GM19023 (cell line): ENCODE results near the gene FOSB.

Source experiments
- ATAC-seq: cut with Tn5 transposase; IDR thresholded peaks from one replicate; pipeline ENCODE4 v1.9.1; 2021; ENCODE audit warnings: mild to moderate bottlenecking, moderate library complexity; ENCODE audit not compliant: unreplicated experiment

Gene FOSB

DNA sequence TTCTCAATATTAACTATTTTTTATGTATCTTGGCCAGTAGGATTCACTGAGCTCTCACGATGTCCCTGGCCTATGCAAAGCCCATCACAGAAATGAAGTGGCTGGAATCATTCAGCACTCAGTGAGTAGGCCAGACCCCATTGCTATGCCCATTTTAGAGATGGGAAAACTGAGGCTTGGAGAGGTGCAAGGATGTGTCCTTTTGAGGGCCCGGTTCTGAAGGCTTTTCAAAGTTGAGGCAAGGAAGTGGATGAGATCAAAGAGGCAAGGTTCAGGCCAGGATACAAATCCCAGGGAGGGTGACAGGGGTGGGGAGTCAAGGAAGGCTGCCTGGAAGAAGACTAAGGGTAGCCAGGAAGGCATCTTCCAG lies 25.4 kb upstream of the FOSB start:
- no peak for ATAC-seq

DNA sequence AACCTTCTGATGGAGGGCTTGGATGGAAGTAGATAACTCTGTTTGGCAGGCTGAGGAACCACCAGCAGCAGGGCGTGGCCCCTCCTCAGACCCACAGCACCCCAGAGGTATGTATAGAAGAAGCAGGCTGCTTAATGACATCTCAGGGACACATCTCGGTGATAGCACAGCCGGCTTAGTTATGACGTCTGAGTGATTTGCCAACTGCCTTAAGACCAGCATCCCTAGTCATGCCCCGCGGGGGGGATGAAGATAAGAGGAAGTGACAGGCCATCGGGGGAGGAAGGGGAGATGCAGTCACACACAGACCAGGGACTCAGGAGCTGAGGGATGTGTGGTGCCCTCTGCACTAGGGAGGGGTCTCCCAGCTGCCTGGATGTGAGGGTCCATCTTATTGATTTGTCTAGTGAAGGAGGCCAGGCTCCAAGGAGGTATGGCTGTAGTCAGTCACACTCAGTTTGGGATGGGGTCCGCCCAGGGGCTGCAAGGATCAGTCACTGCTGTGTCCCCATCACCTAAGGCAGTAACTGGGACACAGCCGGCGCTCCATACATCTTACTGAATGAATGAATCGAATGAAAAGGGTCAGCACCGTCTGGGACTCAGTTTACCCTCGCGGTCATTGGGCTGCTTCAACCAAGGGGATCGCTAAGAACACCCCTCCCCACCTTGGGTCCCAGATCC lies 24.9 kb upstream of the FOSB start:
- no peak for ATAC-seq

DNA sequence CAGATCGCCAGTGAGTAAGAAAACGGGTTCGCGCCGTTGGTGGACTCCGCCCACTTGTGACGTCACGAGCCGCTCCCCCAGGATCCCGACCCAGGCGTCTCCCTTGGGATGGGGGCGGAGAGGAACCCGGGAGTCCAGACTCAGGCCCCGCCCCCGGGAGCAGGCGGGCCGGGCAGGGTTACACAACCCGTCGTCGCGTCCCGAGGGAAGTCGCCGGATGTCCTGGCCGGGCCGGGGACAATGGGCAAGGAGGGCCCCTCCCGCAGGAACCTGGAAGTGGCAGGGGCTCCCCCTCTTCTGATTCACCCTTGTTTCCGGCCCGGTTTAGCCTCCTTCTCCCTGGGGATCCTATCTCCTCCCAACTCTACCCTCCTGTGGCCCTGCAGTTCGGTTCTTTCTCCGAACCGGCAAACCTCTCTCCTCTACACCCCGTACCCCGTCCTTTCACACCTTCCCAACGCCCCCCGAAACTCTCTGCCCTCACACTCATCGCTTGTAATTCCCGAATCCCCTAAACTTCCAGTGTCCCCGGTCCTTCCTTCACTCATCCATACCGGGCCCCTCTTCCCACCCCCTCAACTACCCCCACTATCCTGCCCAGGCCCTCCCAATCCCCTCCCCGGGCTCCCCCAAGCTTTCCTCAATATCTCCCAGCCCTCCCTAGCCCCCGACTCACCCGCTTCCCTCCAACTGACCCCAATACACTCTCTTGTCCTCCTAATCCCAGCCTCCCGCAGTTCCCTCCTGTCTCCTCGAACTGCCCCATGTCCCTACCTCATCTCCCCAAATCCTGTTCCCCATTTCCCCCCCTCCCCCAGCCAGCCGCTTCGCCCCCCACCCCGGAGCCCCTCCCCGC lies 24.1 kb upstream of the FOSB start:
- no peak for ATAC-seq

DNA sequence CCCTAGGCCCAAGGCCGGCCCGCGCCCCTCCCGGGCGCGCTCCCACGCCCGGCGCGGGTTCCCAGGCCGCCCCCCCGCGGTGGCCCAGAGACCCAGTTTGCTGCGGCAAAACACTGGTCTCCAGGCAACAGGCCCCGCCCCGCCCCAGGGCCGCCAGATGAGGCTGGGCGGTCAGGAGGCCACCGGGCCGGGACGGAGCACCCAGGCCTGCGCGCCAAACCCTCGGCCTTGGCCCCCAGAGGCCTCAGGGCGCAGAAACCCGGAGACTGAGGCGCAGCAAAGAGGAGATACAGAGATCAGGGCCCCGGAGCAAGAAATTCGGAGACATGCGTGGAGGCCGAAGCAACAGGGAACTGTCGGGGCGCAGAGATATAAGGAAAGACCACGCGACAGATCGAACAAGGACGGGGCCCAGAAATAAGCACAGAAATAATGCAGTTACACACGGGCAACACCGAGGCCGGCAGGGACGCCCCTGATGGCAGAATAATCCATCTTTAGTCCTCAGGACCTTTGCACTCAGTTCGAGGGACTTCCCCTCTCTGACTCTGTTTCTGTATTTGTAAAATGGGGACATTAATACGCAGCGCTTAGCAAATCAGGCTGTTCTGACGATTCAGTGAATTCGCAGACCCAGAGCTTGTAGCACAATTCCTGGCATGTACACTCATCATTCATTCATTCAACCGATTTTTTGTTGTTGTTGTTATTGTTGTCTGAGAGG lies 23.3 kb upstream of the FOSB start:
- peak; percentile 49 for ATAC-seq

DNA sequence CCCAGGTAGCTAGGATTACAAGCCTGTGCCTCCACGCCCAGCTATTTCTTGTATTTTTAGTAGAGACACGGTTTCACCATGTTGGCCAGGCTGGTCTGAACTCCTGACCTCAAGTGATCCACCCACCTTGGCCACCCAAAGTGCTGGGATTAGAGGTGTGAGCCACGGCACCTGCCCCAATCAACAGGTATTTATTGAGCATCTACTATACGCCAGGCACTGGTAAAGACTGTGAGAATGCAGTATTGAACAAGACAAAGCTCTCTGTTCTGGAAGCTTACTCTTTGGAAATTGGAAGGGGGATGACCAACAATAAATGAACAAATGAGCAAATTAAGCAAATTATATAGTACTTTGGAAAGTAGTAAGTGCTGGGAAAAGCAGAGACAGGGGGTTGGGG lies 22.7 kb upstream of the FOSB start:
- no peak for ATAC-seq

DNA sequence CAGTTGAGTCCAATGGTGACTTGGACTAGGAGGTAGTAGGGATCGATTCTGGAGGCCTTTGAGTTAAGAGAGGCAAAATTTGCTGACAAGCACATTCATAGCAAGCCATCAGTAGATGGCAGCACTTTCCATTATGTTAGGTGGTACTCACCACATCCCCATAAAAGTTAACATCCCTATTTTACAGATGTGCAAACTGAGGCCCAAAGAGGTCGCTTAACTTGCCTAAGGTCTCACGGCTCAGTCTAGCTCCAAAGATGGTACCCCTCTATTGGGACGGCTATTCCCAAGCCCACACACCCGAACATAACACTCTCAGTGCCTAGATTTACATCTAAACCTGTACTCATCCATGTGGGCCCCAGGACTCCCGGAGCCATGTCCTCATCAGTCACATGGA lies 21.5 kb upstream of the FOSB start:
- ATAC-seq = no peak

DNA sequence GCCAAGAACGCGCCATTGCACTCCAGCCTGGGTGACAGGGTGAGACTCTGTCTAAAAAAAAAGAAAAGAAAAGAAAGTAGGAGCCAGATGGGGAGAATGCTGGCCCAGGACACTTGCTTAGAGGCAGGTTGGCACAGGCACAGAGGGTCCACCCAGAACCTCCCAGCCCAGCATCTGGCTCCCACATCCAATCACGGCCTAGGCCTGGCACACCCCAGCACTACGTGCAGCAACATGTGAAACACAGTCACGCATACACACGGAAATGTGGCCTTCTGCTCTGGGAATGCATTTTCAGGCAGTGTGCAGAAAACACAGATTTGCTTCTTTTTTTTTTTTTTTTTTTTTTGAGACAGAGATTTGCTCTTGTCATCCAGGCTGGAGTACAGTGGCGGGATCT lies 20.9 kb upstream of the FOSB start:
- ATAC-seq = no peak

DNA sequence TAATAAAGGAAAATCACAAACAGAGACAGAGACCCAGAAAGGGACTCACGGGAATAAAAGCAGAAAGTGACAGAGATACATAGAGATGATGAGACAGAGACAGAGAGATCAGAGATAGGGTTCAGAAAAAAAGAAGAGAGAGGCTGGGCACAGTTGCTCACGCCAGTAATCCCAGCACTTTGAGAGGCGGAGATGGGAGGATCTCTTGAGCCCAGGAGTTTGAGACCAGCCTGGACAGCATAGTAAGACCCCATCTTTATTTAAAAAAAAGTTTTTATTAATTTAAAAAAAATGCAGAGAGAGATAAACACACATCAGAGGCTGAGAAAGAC lies 19.4 kb upstream of the FOSB start:
- ATAC-seq = no peak

DNA sequence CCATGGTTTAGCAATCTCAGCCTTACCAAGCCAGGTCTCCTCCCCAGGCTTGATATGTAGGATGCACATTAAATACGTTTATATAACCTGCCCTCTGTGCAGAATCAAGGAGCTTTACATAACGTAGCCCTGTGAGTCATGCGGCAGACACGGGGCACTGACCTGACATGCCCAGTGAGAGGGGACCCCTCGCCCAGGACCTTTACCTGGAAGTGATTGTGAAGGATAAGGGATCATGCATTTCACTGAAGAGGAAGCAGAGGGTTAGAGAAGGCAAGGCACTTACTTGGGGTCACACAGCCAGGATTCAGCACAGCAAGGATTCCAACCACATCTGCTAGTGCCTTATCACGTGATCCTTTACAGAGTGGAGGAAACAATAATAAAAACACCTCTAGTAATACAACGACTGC lies 18.9 kb upstream of the FOSB start:
- no peak for ATAC-seq

DNA sequence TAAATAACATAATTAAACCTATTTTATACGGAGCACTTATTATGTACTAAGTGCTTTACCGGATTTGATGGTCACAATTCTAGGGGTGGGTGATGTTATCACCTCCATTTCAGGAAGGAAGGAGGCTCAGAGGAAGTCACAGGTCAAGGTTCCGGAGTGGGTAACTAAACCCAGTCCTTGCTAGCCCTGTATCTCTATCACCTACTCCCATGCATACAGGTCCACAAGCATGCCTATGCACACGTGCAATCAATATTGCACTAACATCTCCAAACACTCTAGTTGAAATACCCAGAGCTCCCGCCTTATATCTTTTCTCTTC lies 17.8 kb upstream of the FOSB start:
- ATAC-seq = no peak

DNA sequence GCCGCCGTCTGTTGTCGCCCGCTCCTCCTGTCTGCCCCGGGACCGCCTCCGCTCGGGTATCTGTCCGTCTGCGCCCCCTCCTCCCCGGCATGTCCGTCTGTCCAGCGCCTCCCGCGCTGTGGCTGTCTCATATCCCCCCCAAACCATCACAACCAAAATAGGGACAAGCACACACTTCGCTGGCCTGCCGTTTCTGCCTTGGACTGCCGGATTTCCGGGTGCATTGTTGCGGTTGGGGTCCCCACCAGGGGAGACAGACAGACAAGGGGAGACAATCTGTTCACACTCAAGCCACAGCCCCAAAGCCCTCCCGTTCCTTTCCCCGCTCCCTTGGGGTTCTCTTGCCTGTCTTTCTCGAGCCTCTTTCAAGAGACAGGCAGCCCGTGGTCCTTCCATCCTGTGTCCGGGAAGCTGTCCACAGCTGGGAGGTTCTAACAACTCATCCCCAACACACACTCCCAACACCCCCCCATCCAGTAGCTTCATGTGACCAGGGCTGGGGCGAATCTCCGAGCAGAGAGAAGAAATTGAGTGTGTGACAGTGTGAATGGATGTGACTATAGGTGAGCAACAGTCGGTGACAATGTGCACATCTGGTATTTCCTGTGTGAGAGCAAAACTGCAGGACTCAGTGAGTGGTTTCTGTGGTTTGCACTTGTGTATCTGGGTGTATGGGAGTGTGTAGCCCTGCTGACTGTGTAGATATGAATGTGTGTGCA lies 16.5 kb upstream of the FOSB start:
- peak; percentile 3 for ATAC-seq

DNA sequence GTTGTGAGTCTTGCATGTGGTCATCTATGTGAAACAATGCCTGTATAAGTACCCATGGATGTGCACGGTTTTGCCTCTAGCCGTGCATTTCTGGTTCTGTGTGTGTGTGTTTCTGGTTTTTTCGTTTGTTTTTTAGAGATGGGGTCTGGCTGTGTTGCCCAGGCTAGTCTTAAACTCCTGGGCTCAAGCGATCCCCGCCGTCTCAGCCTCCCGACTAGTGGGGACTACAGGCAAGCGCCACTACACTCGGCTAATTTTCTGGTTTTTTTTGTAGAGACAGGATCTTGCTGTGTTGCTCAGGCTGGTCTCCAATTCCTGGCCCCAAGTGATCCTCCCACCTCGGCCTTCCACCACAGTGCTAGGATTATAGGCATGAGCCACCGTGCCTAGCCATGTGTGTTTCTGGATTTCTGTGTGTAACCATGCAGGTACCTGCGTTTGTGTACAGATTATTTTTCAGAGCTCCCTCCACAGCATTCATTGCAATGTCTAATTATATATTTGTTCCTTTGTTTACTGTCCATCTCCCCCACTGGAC lies 15.9 kb upstream of the FOSB start:
- no peak for ATAC-seq

DNA sequence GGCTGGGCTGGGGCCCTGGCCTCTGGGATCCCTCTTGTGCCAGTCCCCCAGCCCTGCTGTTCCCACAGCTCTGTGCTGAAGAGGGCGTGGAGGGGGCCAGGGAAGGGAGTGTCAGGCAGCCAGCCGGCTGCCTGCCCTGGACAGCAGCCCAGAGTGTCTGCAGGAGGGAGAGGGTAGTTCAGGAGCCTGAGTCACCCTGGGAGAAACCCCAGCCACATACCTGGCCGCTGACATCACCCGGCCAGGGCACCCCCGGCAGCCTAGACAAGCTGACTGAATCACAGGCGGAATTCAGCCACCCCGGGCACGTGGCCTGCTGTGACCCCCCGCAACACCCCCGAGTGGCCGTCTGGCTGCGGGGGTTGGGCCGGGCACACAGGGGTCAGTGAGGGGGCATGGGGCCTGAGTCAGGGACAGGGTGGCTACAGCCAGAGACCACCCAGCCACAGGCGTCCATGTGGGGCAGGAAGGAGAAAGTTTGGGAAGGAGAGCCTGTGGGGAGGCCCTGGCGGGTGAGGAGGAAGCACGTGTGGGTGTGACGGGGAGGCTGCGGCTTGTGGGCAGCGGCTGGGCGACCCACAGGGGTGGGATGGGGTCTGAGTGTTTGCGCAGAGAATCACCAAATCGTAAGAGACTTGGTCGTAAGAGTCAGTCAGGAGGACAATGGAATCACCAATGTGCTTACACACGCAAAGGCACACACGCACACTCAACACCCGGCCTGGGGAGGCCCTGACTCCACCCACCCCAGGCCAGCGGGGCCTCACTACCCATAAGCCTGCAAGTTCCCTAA lies 11.9 kb upstream of the FOSB start:
- no peak for ATAC-seq

DNA sequence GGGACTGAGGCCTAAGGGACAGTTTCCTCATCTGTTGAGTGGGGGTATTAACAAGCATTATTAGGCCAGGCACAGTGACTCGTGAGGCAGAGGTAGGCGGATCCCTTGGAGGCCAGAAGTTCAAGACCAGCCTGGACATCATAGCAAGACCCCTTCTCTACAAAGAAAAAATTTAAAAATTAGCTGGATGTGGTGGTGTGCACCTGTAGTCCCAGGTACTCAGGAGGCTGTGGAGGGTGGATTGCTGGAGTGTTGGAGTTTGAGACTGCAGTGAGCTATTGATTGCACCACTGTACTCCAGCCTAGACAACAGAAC lies 11.3 kb upstream of the FOSB start:
- ATAC-seq = no peak

DNA sequence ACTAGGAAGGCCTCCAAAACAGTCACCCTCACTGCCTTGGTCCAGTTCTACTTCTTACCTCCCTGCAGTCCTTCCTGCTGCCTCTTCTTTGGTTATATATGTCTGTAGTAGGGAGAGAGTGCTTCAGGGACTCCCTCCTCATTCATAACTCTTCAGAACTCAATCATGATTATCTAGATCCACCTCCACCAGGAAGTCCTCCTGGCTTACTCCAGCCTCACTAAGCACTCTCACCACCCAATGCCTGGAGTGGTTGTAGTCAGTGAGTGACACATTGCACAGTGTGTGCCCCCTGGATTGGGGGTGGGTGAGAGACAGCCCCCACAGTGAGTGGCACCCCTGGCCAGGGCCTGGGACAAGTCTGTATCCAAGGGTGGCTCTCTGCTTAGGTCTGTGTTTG lies 10.0 kb upstream of the FOSB start:
- ATAC-seq = no peak

DNA sequence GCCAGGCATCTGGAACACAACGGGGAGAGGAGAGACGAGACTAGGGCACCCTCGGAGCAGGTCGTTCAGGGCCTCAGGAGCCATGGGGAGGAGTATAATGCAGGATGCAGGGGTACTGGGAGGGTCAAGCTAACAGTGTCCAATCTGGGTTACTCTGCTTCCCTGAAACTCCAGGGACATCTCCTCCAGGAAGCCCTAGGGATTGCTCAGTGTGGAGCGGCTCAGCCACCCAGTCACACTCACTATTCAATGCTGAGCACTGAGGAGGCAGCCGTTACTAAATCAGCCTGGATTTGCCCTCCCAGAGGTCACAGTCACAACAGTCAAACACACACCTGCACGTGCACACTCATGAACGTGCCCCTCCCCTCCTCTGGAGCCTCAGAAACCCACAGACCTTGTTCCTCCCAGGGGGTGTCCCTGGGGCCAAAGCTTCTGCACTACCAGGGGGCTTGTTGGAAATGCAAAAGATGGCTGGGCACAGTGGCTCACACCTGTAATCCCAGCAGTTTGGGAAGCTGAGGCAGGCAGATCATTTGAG lies 6.9 kb upstream of the FOSB start:
- ATAC-seq = no peak

DNA sequence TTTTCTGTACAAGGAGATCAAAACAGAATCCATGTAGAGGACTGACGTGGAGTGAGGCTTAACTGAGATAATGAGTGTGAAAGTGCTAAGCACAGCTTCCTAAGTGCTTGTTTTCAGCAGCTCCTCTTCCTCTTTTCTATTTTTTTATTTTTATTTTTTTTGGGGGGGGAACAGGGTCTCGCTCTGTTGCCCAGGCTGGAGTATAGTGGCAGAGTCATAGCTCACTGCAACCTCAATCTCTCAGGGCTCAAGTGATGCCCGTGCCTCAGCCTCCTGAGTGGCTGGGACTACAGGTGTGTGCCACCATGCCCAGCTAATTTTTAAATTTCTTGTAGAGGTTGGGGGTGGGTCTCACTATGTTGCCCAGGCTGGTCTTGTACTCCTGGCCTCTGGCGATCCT lies 5.6 kb upstream of the FOSB start:
- no peak for ATAC-seq

DNA sequence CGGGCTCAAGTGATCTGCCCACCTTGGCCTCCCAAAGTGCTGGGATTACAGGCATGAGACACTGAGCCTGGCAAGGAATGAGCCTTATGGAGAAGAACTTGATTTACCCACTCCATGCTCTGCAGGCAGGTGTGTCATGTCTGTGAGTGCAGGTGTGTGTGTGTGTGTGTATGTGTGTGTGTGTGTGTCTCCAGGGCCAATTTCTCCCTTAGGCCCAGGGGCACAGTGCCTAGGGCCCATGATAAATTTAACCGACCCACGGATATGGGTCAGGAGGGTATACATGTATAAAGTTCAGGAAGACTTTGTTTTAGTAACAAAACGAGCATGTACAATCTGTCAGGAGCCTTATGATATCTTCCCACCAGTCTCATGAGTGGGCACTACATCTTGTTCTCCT lies 4.6 kb upstream of the FOSB start:
- ATAC-seq = no peak

DNA sequence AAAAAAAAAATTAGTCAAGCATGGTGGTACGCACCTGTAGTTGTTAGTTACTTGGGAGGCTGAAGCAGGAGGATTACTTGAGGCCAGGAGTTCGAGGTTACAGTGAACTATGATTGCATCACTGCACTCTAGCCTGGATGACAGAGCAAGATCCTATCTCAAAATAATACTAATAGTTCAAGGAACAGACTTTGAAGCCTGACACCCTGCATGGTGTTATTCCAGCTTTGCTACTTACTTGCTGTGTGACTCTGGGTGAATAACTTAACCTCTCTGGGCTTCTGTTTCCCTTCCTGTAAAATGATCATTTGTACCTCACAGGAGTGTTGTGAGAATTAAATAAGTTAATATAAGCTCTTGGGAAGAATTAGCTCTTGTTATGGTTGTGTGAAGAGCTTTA lies 3.5 kb upstream of the FOSB start:
- no peak for ATAC-seq

DNA sequence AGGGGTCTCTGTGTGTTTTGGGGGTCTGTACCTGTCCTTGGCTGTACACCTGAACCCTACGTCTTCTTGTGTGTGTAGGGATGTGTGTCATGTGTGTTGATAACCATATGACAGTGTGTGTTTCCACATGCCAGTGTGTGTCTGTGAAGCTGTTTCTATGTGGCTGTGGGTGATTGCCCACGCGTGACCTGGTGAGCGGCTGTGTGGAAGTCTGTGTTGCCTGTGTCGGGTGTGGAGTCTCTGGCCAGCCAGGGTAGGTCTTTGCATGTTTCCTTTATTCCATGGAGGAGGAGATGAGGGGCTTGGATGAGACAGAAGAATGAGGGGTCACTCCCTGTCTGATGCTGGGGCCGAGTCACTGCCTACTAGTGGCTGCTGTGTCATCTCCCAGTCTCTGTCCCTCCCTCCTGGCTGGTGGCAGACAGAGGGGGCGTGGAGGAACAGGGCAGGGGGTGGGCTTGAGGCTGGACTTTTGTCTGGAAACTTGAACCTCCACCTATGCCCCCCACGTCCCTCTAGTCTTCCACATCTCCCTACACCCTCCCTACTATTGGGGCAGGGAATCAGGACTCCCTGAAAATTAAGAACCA lies 2.8 kb upstream of the FOSB start:
- ATAC-seq = no peak
